ENCODE results near the gene TANC1.

The TANC1 gene

GRCh38 chr2:159117658-159118057 is 149.2 kb downstream of the TANC1 start:
- Histone ChIP-seq H3K36me3 (no peaks in the 10 kb centered on the region), H3K4me3 (no peak overlapping the region), H3K9me3 (peaks cover 0 to 2% (median 0%) of the 10 kb centered on the region in 3 donors), H3K27ac (no peak overlapping the region), H3K4me1 (peaks cover 0 to 23% (median 6%) of the 10 kb centered on the region in 4 donors), H3K27me3 (no peaks in the 10 kb centered on the region)
- intact Hi-C loops (cut with DNase I; ENCODE audit: low total_unique reads): loop anchor here (1.0 to 2.0 kb wide), 2 partner anchors 147 to 216 kb away; no protein-coding TSS in a partner anchor
- TF ChIP-seq CTCF (IDR thresholded peaks at IDR 0.05): no peak
- DNase-seq: no peak

GRCh38 chr2:159118115-159118858 is 149.8 kb downstream of the TANC1 start:
- H3K36me3 ChIP-seq: no peaks in the 10 kb centered on the region
- no peak overlapping the region for H3K27ac ChIP-seq
- H3K4me1 ChIP-seq: peaks cover 0 to 23% (median 6%) of the 10 kb centered on the region in 4 donors
- H3K9me3 ChIP-seq: peaks cover 0 to 2% (median 0%) of the 10 kb centered on the region in 3 donors
- H3K27me3 ChIP-seq: no peaks in the 10 kb centered on the region
- intact Hi-C loops (cut with DNase I; ENCODE audit: low total_unique reads): loop anchor here (1.0 to 2.0 kb wide), 2 partner anchors 147 to 217 kb away; no protein-coding TSS in a partner anchor
- TF ChIP-seq CTCF (IDR thresholded peaks at IDR 0.05): peak; percentile 89 to 94
- DNase-seq: peak; percentile 87 to 88
- H3K4me3 ChIP-seq: no peak overlapping the region

- no peaks in the 10 kb centered on the region for H3K36me3 ChIP-seq
- peaks cover 0 to 20% (median 8%) of the 10 kb centered on the region in 4 donors for H3K4me1 ChIP-seq
- TF ChIP-seq CTCF (IDR thresholded peaks at IDR 0.05): no peak
- no peak overlapping the region for H3K27ac ChIP-seq
- H3K27me3 ChIP-seq: no peaks in the 10 kb centered on the region
- no peak overlapping the region for H3K4me3 ChIP-seq
- intact Hi-C loops (cut with DNase I; ENCODE audit: low total_unique reads): loop anchor here (1.0 to 2.0 kb wide), 2 partner anchors 148 to 218 kb away; no protein-coding TSS in a partner anchor
- DNase-seq: no peak
- H3K9me3 ChIP-seq: peaks cover 0 to 2% (median 0%) of the 10 kb centered on the region in 3 donors
Measured at GRCh38 chr2:159118859-159119500, 150.5 kb downstream of the TANC1 start.

GRCh38 chr2:159119652-159120257 is 151.3 kb downstream of the TANC1 start:
- peaks cover 0 to 25% (median 15%) of the 10 kb centered on the region in 4 donors for H3K4me1 ChIP-seq
- peaks cover 0 to 2% (median 0%) of the 10 kb centered on the region in 3 donors for H3K9me3 ChIP-seq
- no peaks in the 10 kb centered on the region for H3K36me3 ChIP-seq
- intact Hi-C loops (cut with DNase I; ENCODE audit: low total_unique reads): loop anchor here (2.0 to 5.0 kb wide), 2 partner anchors 72 to 149 kb away; no protein-coding TSS in a partner anchor
- H3K27me3 ChIP-seq: no peaks in the 10 kb centered on the region
- no peak for TF ChIP-seq CTCF (IDR thresholded peaks at IDR 0.05)
- no peak for DNase-seq
- H3K4me3 ChIP-seq: no peak overlapping the region
- no peak overlapping the region for H3K27ac ChIP-seq

GRCh38 chr2:159123786-159124185 is 155.3 kb downstream of the TANC1 start:
- Histone ChIP-seq H3K9me3 (no peaks in the 10 kb centered on the region), H3K36me3 (no peaks in the 10 kb centered on the region), H3K27me3 (no peaks in the 10 kb centered on the region), H3K4me1 (peaks cover 0 to 28% (median 15%) of the 10 kb centered on the region in 4 donors), H3K27ac (peak overlapping the region; percentile 2 to 23), H3K4me3 (no peak overlapping the region)
- no peak for TF ChIP-seq CTCF (IDR thresholded peaks at IDR 0.05)
- DNase-seq: no peak
- intact Hi-C loops (cut with DNase I; ENCODE audit: low total_unique reads): loop anchor here (5.0 kb wide), 1 partner anchor 76 kb away; no protein-coding TSS in a partner anchor

Measured in tibial artery (tissue), 4 donors.